Measurements from ENCODE around the gene ITPR2. TPM values are rescaled to one million over a fixed set of nuclear protein-coding genes. Genes with fewer than 3 reads are reported as not detected.

Gene ITPR2
- total and polyA plus RNA-seq, 2 of the 13 experiments (the other 11 are each of a cell fraction or from before 2014, with no cell fraction given) = 31.9 to 81.9 TPM

GRCh38 chr12:26832822-26833742 lies at the start of gene ITPR2 (continued):
- TF ChIP-seq, protein P1, sequence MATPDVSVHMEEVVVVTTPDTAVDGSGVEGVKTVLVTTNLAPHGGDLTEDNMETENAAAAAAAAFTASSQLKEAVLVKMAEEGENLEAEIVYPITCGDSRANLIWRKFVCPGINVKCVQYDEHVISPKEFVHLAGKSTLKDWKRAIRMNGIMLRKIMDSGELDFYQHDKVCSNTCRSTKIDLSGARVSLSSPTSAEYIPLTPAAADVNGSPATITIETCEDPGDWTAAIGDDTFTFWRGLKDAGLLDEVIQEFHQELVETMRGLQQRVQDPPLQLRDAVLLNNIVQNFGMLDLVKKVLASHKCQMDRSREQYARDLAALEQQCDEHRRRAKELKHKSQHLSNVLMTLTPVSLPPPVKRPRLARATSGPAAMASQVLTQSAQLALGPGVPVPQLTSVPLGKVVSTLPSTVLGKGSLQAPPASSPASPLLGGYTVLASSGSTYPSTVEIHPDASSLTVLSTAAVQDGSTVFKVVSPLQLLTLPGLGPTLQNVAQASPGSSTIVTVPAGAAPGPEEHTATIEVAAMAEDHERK (CRISPR knock-in tag; IDR thresholded peaks at IDR 0.05; ENCODE audit: low read depth) = no peak
- TF ChIP-seq ZNF367 (CRISPR knock-in tag; IDR thresholded peaks at IDR 0.05; ENCODE audit: borderline replicate concordance) = no peak
- TF ChIP-seq ZKSCAN1 (IDR thresholded peaks at IDR 0.05; ENCODE audit: low read length) = no peak
- TF ChIP-seq GATAD1 (CRISPR knock-in tag; IDR thresholded peaks at IDR 0.05) = peak; percentile 44; the same call in 1 of the 2 replicates
- no peak for TF ChIP-seq ZBTB1 (CRISPR knock-in tag; IDR thresholded peaks at IDR 0.05; ENCODE audit: borderline replicate concordance)
- TF ChIP-seq ZNF362 (CRISPR knock-in tag; IDR thresholded peaks at IDR 0.05; ENCODE audit: borderline replicate concordance) = no peak
- TF ChIP-seq DMTF1 (CRISPR knock-in tag; IDR thresholded peaks at IDR 0.05) = no peak
- TF ChIP-seq, protein P2, sequence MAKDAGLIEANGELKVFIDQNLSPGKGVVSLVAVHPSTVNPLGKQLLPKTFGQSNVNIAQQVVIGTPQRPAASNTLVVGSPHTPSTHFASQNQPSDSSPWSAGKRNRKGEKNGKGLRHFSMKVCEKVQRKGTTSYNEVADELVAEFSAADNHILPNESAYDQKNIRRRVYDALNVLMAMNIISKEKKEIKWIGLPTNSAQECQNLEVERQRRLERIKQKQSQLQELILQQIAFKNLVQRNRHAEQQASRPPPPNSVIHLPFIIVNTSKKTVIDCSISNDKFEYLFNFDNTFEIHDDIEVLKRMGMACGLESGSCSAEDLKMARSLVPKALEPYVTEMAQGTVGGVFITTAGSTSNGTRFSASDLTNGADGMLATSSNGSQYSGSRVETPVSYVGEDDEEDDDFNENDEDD (CRISPR knock-in tag; IDR thresholded peaks at IDR 0.05; ENCODE audit: borderline replicate concordance) = peak; percentile 11; the same call in 1 of the 2 replicates
- peak; percentile 79 for TF ChIP-seq UBTF (CRISPR knock-in tag; IDR thresholded peaks at IDR 0.05)
- 0 out of 2 replicates have a peak, but pooled peaks have one; percentile 51 for TF ChIP-seq HNRNPL (IDR thresholded peaks at IDR 0.05; ENCODE audit: low read depth, low read length)
- TF ChIP-seq ZSCAN20 (CRISPR knock-in tag; IDR thresholded peaks at IDR 0.05; ENCODE audit: borderline replicate concordance) = no peak; the same call in 1 of the 2 replicates
- TF ChIP-seq, protein P3, sequence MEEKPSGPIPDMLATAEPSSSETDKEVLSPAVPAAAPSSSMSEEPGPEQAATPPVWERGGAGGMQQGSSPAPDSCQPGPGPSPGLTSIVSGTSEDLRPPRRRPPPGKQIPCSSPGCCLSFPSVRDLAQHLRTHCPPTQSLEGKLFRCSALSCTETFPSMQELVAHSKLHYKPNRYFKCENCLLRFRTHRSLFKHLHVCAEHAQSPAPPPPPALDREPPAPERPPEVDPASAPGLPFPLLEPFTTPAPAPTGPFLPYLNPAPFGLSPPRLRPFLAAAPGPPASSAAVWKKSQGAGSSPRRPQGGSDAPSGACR (CRISPR knock-in tag; IDR thresholded peaks at IDR 0.05) = no peak
- peak; percentile 68; the same call in 1 of the 2 replicates for TF ChIP-seq GATA4 (IDR thresholded peaks at IDR 0.05; ENCODE audit: borderline replicate concordance, low read depth)
- TF ChIP-seq, protein P4, sequence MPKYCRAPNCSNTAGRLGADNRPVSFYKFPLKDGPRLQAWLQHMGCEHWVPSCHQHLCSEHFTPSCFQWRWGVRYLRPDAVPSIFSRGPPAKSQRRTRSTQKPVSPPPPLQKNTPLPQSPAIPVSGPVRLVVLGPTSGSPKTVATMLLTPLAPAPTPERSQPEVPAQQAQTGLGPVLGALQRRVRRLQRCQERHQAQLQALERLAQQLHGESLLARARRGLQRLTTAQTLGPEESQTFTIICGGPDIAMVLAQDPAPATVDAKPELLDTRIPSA (CRISPR knock-in tag; IDR thresholded peaks at IDR 0.05; ENCODE audit: borderline replicate concordance) = no peak
- TF ChIP-seq ZNF776 (CRISPR knock-in tag; IDR thresholded peaks at IDR 0.05) = no peak; the same call in 1 of the 2 replicates
